Tongue (tissue), 2 donors: Measurements from ENCODE around the gene ITGA11. TPM values are rescaled to one million over a fixed set of nuclear protein-coding genes. Genes with fewer than 3 reads are reported as not detected.
"Not testable (repeated sequence)": the region's sequence is repeated elsewhere in the genome, so short reads cannot be mapped to it uniquely, and the experiment has no call there.

Experiments used
- DNase-seq: peaks from one replicate; pipeline ENCODE4 v3.0.0-alpha.2; 2015
- total RNA-seq: library from RNA; depleted of rRNA; stranded (reverse); fragments of >200 nt; gene quantifications from one replicate; pipeline ENCODE4 v1.2.3, GENCODE V29; 2014

ITGA11 gene
- total RNA-seq, 1 donor from 2014 or later: 6.3 TPM

GRCh38 chr15:68409736-68410370 lies 22.1 kb downstream of the ITGA11 start:
- DNase-seq: no peak

DNA sequence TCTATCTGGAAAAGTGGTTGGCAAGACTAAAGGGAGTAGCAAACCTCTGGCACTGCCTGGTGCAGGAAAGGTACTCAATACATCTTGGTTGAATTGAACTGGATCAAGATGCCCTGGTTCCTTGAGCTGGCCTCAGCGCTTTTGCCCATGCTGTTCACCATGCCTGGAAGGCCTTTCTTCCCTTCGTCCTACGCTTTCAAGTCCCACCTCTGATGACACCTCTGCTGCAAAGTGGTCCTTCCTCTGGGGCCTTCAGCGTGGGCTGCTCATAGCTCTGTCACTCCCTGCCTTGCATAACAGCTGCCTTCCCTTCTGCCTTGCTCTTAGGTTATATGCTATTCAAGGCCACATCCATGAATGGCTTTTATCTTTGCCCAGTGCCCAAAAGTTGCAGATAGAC lies 23.0 kb downstream of the ITGA11 start:
- DNase-seq: no peak

GRCh38 chr15:68407886-68408881 lies 23.8 kb downstream of the ITGA11 start:
- no peak for DNase-seq

- no peak for DNase-seq
Measured at GRCh38 chr15:68407141-68407885, 24.6 kb downstream of the ITGA11 start.

DNA sequence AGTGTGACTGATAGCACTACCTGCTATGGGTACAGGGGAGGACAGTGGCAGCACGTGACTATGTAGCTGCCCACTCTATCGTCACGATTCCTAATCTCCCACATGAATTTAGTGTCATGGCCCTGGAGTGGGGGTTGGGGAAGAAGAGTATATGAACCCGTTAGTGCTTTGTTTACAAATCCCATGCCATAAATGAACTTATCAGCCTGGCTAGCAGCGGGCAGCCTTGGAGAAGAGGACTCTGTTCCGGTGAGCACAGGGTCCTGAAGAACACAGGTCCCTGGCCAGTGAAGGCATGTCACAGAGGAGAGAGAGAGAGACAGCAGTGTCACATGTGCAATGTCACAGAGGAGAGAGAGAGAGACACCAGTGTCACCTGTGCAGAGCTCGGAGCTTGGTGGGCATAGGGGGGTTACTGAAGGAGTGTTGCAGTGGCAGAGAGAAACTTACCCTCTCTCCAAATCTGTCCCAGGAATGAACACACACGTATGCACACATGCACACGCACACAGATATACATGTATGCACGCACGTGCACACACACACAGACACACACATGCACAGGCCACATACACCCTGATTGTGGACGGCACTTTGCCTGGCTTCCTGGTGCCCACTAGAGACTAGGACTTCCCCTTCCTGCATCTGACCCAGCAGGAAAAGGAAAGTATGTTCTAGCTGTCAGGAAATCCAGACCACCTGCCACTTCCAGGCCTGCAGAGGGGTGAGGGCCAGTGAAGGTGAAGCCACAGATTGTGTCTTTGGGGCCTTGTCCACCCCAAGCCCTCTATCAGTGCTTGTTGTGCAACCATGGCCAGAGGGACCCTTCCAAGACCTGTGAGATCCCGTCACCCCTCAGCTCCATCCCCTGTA lies 26.3 kb downstream of the ITGA11 start:
- DNase-seq: no peak

DNA sequence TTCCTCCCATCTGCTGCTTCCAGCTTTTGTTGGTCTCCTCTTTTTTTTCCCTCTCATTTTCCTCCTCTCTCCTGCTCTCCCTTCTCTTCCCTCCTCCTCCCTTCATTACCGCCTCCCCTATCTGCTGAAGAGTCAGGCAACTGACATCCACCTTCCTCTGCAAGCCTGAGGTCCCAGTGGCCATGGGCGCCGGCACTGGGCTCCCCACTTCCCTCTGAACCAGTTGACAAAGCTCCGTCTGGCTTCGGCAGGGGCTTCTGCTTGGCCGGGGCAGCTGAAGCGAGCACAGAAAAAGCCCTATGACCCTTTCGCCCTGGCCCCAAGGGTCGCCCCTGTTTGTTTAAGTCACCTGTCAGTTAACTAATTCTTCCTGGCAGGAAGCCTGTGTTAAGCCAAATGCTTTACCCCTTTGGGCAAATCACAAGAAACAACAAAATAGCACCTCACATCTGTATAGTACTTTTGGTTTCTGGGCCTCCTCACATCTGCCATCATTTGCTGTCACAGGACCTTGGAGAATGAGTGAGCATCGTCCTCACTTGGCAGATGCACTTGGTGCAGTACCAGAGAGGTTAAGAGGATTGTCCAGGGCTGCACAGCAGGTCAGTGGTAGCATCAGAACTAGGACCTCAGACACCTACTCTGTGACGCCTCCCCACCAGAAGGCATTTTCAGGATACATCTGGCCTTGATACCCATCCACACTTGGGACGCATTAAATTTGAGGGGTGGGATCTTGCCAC lies 27.7 kb downstream of the ITGA11 start:
- DNase-seq: no peak

GRCh38 chr15:68403161-68403941 lies 28.6 kb downstream of the ITGA11 start:
- DNase-seq: no peak

DNA sequence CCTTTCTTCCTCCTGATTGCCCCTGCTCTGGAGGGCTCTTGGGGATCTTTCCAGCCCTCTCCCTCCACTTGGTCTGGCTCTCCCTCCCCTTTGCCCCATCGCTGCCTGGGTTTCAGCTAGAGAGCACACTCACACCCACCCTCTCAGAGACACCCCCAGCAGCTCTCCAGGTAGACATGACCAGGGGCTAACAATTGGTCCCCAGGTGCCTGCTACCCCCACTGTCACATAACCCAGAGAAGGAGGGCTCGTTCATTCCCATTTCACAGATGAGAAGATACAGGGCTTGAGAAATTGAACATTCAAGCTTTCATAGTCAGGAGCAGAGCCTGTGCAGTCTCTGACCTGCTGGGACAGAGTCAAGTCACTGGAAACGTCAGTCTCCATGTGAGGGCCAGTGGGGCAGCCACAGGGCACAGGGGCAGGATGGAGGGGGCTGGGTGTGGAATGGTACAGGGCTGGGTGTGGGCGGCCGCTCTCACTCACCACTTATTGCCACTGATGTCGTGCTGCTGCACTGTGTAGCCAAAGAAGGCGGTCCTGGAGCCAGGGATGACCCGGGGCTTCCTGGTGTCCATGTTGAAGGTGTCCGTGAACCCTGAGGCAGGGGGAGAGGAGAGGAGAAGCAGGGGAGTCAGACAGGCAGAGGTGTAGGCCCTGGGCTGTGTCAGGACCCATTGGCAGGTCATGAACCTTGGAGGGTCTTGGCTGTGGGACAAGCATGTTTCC lies 29.4 kb downstream of the ITGA11 start:
- no peak for DNase-seq

DNA sequence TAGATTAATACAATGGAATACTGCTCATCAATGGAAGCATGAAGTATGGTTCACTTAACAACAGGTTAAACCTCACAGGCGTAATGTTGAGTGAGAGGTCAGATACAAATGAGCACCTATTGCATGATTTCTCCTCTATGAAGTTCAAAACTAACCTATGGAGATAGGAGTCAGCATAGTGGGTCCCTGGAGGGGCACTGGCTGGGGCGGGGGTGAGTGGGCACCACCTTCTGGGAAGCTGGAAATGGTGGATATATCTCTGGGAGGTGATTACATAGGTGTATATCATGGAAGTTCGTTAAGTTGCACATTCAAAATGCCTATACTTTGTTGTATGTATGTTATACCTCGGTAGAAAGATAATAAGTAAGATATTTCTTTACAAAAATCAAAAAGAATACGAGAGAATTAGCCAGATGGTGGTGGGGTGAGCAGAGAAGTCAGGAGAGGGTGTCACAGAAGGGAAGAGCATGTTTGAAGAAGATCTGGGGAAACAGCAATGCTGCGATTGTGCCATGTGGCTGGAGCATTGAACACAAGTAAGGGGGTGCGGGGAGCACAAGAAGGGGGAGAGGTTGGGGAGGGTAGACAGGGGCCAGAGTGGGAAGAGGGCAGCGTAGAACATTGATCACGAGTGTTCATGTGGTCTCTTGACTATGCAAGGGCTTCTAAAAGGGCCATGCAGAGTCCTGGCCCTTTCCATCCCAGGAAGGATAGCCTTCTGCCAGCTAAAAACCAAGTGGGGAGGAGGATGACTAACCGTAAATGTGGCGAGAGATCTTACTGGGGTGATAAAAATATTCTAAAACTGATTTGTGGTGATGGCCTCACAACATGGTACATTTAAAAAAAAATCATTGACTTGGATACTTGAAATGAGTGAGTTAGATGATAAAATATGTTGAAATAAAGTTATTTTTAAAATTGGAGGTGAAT lies 30.2 kb downstream of the ITGA11 start:
- DNase-seq: no peak

GRCh38 chr15:68400066-68400456 lies 31.9 kb downstream of the ITGA11 start:
- DNase-seq: no peak

DNA sequence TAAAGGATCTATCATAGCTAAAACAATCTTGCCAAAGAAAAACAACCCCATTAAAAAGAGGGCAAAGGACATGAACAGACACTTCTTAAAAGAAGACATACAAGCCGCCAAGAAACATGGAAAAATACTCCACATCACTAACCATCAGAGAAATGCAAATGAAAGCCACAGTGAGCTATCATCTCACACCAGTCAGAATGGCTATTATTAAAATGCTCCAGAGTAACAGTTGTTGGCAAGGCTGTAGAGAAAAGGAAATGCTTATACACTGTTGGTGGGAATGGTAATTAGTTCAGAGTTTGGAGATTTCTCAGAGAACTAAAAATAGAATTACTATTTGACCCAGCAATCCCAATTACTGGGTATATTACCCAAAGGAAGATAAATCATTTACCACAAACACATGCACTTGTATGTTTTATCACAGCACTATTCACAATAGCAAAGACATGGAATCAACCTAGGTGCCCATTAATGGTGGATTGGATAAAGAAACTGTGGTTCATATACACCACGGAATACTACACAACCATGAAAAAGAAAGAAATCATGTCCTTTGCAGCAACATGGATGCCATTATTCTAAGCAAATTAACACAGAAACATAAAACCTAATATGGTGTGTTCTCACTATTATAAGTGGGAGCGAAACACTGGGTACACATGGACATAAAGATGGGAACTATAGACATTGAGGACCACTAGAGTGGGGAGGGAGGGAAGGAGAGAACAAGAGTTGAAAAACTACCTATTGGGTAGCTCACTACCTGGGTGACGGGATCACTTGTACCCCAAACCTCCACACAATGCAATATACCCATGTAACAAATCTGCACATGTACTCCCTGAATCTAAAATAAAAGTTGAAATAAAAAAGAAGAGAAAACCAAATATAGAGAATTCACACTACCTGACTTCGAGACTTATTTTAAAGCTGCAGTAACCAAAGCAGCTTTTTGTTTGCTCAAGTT lies 32.6 kb downstream of the ITGA11 start:
- no peak for DNase-seq

GRCh38 chr15:68397999-68398398 lies 34.0 kb downstream of the ITGA11 start:
- DNase-seq: not testable (repeated sequence)

DNA sequence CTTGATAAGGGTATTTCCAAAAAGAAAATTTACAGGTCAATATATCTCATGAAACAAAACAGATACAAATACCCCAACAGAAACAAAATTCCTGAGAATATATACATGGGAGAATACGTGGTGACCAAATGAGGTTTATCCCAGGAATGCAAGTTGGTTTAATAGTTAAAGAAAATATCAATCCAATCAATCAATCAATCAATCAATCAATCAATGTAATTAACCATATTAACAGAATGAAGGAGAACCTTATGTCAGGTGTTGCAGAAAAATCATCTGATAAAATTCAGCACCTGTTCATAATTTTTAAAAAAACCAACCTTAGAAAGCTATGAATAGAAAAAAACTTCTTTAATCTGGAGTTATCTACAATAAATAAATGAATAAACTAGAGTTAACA lies 35.9 kb downstream of the ITGA11 start:
- no peak for DNase-seq

DNA sequence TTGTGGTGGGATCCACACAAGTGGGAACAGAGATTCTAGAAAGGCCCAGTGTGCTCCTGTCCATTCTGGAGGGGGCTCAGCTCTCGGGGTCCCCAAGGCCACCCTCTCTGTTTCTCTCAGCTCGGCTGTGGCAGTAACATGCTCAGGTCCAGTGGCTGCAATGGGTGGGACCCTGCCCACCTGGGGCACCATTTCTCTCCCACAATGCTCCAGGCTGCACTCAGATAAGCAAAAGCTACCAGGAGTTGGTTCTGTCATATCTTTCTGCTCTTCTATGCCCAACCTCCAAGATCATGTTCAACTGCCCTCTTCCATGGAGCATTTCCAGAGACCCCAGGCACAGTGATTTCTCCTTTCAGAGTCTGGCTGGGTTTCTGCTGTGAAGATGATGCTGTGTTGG lies 40.8 kb downstream of the ITGA11 start:
- DNase-seq: no peak

DNA sequence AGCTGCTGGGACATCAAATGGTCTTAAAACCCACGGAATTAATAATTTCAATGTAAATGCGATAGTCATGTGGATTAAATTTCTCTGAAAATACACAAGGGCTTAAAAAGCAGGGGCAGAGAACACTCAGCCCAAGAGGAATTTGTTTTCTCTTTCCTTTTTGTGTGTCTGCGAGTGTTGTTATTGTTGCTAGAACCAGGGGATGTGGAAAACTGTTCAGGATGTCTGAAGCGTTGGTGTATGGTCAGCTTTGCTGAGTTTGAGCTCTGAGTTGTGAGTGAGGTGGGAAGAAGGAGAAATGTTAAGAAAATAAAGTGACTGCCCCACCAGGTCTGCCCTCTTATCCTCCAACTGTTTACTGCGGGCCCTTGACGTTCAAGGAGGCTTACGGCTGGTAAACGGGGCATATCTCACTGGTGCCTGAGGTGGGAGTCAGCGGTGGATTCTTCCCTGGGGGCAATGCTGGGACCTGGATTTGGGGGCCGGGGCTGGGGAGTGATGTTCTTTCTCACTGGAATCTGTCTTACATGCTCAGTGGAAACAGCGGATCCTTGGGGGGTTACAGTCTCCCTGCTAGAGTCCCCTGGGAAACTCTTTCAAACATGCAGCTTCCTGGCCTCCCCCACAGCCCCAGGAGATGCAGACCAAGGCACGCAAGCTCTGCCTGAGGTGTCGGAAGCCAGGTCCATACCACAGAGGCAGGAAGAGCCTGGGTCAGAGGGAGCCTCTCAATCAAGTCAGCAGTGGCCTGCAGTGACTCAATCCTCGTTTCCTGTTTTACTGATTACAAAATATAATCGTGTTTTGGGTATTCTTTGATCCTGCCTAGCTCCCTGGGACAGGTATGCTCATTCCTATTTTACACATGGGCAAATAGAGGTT lies 41.8 kb downstream of the ITGA11 start:
- no peak for DNase-seq
